Measurements from ENCODE around the gene TMBIM6.

TMBIM6 gene

DNA sequence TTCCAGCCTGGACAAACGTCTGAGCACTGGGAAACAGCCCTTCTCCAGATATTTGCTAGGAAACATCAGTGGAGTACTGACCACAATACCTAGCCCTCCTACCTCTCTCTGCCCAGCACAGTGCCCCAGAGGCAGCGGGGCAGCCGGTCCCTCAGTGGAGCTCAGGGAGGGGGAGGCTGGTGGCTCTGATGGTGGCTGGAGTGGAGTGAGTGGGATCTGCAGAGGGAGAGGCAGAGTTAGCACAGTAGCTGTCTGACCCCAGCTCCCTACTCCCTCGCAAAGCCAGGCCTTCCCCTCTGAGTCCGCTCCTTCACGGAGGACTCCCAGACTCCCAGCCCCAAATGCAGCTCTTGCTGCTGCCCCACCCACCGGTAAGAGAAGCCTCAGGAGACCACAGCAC, 56.9 kb downstream of the TMBIM6 start:
- no peak for DNase-seq

DNA sequence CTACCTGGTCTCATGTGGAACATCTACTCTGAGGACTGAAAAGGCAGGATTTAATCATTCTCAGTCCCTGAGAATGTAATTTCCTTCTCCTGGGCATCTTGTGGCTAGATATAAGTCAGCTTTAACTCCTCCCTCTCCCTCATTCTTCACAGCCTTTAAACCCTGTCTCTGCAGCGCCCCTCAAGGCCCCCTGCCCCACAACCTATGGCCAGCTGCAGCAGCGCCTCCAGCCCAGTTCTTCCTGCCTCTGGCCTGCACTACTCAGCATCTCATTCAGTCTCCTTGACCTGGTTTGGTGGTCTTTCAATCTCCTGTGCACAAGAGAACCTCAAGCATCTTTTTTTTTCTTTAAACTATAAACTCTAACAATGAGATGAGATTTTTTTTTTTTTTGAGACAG, 57.6 kb downstream of the TMBIM6 start:
- no peak for DNase-seq

DNA sequence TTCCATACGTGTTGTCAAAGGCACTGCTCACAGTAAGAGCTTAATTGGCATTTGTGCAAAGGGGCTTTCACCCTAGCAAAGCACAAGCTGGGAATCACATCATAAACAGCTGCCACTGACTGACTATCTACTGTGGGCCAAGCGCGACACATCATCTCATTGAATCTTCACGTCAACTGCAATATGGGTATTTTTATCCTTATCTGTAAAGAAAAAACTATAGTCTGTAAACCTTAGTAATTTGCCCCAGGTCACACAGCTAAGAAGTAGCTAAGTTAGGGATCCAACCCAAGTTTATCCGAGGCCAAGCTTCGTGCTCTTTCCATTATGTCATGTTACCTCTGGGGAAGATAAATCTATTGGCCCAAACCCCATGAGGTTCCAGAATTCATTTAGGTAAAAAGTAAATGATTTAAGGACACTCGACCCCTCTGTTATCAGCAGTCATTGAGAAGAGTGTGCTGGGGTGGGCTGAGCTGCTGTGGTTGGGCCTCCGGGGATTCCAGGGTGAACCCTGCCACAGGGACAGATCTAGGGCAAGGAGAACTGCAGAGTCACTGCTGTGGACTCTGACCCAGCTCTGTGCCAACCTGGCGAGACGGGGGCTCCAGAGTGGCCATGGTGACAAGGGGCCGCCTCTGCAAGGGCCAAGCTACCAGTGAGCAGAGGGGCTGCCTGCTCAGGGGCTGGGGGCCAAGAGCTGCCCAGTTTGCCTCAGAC, 59.2 kb downstream of the TMBIM6 start:
- no peak for DNase-seq

DNA sequence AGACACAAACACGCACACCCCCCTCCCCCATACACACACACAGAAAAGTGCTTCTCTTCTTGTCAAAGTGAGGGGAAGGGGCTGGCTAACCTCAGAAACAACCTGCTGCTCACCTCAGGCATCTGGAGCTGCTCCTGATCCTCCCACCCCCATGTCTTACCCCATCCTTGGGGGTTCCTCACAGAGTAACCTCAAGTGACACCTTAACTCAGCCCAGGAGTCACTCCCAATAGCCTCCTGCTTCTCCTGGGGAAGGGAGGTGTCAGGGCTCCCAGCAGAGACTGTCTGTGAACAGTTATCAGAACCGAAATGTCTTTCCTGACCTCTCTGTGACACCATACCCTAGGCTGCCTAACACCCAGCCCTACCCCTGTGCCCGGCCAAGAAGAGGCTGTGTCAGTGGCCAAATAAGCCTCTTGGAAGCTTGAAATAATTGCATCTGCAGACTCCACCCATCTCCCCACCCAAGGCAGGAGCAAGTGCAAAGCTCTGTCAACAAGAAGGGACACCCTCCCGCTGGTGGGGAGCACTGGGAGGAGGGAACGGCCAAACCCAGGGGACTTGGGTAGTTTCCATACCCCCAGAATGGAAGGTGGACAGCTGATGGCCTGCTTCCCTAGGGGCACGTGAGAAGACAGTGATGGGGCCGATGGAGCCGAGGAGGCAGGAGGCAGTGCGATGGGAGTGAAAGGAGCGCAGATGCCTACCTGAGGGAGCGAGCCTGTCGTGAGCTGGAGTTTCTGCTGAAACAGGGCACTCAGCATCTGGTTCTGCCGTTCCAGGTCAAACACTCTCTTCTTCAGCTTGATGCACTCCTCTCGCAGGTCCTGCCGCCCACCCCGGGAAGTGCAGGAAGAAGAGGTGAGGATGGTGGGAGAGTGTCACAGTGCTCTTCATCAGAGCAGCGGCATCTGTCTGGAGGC, 60.0 kb downstream of the TMBIM6 start:
- no peak for DNase-seq

DNA sequence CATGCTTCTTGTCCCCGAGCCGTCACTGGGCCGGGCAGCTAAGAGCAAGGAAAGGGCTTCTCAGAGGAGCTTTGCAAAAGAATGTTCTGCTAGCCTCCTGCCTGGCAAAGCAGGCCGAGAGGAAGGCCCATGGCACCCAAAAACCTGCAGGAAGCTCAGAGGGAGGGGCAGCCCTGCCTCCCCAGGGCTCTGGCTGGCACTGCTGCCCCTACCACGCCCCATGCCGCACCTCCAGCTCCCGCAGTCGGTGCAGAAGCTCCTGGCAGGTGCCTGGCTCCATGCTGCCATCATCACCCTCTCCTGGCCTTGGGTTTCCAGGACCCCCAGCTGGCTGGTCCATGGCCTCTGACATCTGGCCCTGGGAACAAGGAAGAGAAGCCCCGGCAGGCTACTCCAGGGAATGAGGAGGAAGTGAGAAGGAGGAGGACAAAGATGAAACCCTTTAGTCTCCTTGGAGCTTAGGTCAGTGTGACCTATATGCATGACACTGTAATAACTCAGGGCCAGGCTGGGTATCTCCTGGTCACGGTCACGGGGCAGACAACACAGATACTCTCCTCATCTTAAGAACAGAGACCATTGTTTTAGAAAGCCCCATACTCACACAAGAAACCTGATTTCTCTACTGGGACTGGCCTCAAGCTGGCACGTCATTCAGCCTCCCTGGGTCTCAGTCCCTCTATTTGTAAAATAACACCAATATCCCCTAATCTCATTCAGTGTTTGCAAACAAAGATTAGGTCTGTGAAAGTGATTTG, 62.5 kb downstream of the TMBIM6 start:
- no peak for DNase-seq

DNA sequence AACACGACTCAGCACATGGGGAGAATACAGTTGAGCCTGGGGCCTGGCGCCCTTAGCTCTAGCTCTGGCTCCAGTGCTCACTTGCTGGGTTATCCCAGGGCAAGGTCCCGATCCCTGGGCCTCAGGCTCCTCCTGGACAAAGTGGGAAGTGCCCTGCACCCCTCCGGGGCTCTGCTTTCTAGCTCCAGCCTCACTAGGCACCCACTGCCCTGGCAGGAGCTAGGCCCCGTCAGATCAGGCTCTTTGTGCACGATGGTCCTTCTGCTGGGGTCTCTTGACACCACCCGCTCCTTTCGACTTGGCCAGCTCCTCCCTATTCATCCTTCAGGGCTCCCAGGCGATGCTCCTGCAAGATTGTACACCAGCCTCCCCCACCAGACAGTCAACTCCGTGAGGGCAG, 63.5 kb downstream of the TMBIM6 start:
- DNase-seq = no peak

DNA sequence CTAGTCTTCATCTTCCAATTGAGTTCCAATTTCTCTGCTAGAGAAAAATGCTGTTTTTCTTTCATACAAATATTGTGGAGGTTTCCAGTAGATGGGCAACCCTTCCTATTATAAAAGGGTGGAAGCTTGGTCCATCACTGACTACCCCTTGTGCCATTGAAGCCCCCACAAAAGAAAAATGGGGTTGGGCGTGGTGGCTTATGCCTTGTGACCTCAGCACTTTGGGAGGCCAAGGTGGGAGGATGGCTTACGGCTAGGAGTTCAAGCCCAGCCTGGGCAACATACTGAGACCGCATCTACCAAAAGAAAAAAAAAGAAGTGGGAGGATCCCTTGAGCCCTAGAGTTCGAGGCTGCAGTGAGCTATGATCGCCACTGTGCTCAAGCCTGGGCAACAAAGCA, 64.1 kb downstream of the TMBIM6 start:
- DNase-seq = no peak

DNA sequence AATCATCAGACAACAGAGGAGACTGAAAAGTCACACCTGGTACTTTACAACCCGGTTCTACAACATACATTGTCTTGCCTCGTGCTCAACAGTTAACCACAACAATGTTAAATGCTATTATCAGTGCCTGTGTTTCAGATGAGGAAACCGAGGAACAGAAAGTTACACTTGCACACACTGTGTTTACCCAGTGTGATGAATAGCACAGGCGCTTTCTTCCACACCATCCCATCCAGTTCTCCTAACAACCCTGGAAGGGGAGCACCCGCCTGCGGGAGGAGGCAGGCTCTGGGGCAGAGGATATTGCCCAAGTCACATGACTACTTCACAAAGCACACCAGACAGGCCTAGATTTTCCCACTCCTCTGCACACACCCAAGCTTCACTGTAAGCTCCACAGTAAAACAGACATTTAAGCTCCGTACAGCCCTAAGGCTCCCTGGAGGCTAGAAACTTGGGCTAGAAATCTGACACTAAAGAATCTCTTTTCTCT, 65.0 kb downstream of the TMBIM6 start:
- DNase-seq = no peak

DNA sequence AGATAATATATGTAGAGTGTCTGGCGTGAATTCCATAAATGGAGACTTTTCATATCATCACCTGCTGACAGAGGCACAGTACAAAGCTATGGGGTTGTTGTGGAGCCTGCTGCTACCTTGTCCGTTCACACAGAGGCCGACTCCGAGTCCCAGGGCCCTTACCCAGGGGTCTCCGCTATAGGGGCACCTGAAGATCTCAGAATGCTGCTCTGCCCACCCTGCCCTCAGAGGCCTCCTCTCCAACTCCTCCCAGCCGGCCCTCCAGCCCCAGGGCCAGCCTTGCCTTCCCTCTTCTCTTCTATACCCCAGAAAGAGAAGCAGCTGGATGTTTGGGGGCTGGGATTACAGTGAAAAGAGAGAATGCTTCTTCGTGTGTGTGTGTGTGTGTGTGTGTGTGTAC, 65.5 kb downstream of the TMBIM6 start:
- no peak for DNase-seq

DNA sequence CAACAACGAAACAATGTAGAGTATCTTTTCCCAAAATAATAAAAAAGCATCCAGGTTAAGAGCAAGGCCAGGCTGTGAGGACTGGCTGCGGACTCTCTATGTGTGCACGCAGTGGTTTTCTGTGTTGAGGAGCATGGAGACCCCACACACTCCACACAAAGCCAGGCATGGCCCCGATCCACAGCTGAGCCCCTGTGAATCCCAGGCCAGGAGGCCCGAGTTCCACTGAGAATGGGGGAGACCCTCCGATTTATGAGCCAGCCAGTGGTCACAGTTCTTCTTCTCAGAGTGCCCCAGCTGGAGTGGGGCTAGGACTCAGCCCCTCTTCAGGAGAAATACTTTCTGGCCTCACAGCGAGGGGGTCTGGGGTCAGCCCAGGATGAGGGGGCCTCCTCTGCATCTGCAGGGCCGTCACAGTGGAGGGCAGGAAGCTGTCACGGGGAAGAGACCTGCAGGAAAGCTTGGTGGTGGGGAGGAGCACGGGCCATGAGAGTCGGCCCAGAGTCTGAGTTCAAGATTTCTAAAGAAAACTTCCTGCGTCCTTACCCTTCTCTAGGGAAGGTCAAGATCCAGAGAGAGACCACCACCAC, 66.7 kb downstream of the TMBIM6 start:
- DNase-seq = no peak

DNA sequence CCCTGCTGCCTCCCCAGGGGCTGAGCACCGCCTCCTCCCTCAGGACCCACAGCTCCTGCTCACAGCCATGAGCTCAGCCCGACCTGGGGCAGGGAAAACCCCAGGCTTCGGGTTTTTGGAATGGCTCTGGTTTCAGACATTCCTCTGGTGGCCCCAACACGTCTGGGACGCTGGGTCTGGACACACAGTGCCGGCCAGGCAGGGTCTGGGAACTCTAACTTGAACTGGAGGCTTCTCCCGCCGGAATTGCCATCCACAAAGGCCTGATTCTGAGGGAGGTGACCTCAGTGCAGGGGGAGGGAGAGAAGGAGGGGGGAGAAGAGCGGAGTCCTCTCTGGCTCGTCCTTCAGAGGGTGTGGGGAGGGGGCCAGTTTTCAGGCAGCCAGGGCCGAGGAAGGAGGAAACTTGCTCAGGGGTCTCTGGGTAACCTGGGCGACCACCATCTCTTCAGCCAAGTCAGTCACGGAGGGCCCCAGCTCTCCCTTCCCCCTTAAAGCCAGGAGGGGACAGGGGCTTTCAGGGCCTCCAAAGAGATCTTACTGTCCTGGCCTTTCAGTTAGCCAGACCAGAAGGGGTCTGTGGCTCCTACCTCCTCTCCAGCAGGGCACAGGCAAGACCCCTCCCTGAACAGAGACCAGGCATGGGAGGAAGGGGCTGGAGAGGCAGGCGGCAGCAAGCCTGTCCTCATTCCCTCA, 67.5 kb downstream of the TMBIM6 start:
- DNase-seq = no peak

DNA sequence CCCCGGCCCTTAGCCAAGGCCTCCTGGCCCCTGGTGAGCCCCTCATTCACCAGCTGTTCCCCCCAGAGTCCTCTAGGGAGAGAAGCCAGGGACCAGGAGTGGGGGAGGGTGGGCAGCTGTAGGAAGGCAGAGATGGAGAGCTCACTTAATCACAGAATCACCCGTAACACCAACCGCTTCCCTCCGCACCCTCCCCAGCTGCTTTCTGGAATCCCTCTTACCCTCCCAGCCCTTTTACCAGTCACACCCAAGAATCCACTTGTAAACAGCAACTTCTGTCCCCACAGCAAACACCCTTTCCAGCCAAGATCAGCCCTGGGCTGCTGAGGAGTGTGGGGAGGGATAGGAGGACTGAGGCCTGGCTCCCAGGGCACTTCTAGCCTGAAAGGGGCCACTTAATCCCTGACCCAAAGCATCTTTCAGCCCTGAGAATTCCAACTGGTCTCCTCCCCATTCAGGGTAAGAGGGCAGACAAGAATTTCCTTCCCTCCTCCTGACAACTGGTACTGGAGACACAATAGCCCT, 68.1 kb downstream of the TMBIM6 start:
- no peak for DNase-seq

DNA sequence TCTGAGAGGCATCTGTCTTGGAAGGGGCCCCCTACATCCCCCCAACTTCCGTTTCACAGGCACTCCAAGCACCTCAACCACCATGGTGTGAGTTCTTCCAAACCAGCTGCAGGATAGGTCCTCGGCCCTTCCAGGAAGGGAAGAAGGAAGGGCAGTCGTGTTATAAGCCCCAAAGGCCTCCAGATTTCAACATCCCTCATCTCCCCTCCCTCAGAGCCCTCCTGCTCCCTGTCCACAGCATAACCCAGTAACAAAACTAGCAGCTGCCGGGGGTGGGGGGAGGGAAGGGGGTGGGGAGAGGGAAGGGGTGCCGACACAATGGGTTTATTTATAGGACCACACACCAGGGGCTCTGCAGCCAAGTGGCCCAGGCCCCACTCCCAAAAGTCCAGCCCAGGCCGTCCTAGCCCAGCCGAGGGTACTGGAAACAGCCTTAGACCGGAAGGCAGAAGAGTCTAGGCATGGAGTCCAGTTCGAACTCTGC, 68.6 kb downstream of the TMBIM6 start:
- DNase-seq = no peak

DNA sequence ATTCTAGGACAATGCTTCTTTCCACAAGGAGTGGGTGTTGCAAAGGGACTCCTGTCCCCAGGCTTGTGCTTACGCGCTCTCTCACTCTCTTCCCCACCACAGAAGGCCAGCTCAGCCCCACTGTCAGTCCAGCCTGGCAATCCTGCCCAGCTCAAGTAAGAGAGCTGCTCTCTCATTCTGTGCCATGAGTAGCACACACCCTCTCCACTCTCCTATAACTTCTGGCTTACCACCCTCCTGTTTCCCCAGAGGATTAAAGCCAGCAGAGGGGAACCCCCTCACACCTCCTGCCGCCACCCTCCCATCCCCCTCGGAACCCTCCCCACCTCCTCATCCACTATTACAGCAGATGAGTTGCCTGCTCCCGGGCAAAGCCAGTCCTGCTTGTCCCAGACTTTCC, 69.8 kb downstream of the TMBIM6 start:
- no peak for DNase-seq

DNA sequence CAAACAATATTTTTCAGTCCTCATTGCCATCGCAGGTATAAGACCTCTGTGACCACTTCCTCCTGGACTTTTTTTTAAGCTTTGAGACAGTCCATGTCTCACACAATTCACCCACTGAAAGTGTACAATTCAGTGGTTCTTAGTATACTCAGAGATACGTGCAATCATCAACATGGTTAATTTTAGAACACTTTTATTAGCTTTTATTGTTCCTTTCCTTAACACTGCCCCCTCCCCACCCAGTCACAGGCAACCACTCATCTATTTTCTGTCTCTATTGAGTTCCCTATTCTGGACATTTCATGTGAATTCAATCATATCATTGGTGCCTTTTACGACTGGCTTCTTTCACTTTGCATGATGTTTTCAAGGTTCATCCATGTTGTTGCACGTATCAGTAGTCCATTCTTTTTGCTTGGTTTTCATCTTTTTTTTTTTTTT, 70.6 kb downstream of the TMBIM6 start:
- no peak for DNase-seq

DNA sequence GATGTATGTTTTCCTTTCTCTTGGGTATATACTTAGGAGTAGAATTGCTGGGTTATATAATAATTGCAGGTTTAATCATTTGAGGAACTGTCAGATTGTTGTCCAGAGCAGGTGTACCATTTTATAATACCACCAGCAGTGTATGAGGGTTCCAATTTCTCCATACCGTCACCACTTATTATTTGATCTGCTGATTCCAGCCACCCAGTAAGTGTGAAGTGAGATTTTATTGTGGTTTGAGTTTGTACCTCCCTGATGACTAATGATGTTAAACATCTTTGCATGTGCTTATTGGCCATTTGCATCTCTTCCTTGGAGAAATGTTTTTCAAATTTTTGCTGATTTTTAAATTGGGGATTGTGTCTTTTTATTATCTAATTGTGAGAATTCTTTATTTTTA, 71.8 kb downstream of the TMBIM6 start:
- DNase-seq = no peak
